ENCODE data around the gene GZMH. TPM values are rescaled to one million over a fixed set of nuclear protein-coding genes. Genes with fewer than 3 reads are reported as not detected.

Gene GZMH
- total and polyA plus RNA-seq, 7 donors: 1.7 to 2.5 TPM; not detected in 5

GRCh38 chr14:24576182-24576581 lies 33.3 kb downstream of the GZMH start, which contains the start of gene CTSG:
CTSG (minus strand) TSS chr14:24576250; CDS start chr14:24576223, 27 bp downstream.
- H3K9me3 ChIP-seq: no peaks in the 10 kb centered on the region
- WGBS, 2 donors: 46 to 81% methylated on average over 3 of the region's 3 CpGs
- TF ChIP-seq POLR2AphosphoS5 (IDR thresholded peaks at IDR 0.05) (no peak), EP300 (IDR thresholded peaks at IDR 0.05) (no peak), POLR2A (IDR thresholded peaks at IDR 0.05) (no peak), CTCF (IDR thresholded peaks at IDR 0.05) (no peak)
- H3K4me3 ChIP-seq: no peak within 1 kb of the TSS
- no peaks in the 10 kb centered on the region for H3K36me3 ChIP-seq
- H3K4me1 ChIP-seq: no peaks in the 10 kb centered on the region
- no peaks in the 10 kb centered on the region for H3K27me3 ChIP-seq
- intact Hi-C loops (cut with DNase I): no loop called here
- H3K27ac ChIP-seq: no peak within 1 kb of the TSS
- no peak for DNase-seq

GRCh38 chr14:24574206-24574774 lies 35.2 kb downstream of the GZMH start:
- WGBS, 2 donors: 84 to 86% methylated on average over 27 of the region's 27 CpGs
- no peak for DNase-seq
- H3K36me3 ChIP-seq: no peaks in the 10 kb centered on the region
- no peaks in the 10 kb centered on the region for H3K9me3 ChIP-seq
- no peak overlapping the region for H3K27ac ChIP-seq
- TF ChIP-seq EP300 (IDR thresholded peaks at IDR 0.05) (no peak), CTCF (IDR thresholded peaks at IDR 0.05) (no peak)
- no peaks in the 10 kb centered on the region for H3K4me1 ChIP-seq
- no peak overlapping the region for H3K4me3 ChIP-seq
- H3K27me3 ChIP-seq: no peaks in the 10 kb centered on the region
- intact Hi-C loops (cut with DNase I): no loop called here

- peaks cover 0 to 7% (median 3%) of the 10 kb centered on the region in 4 donors for H3K9me3 ChIP-seq
- no peak overlapping the region for H3K27ac ChIP-seq
- intact Hi-C loops (cut with DNase I): no loop called here
Measured at GRCh38 chr14:24566318-24566717, 43.2 kb downstream of the GZMH start.

GRCh38 chr14:24565766-24566165 lies 43.7 kb downstream of the GZMH start:
- WGBS, 2 donors: 62 to 76% methylated on average over 2 of the region's 2 CpGs
- DNase-seq: no peak
- Histone ChIP-seq H3K4me3 (no peak overlapping the region), H3K36me3 (no peaks in the 10 kb centered on the region), H3K27me3 (no peaks in the 10 kb centered on the region), H3K9me3 (peaks cover 0 to 7% (median 3%) of the 10 kb centered on the region in 4 donors), H3K27ac (no peak overlapping the region), H3K4me1 (no peaks in the 10 kb centered on the region)
- intact Hi-C loops (cut with DNase I): no loop called here
- TF ChIP-seq POLR2AphosphoS5 (IDR thresholded peaks at IDR 0.05) (no peak), POLR2A (IDR thresholded peaks at IDR 0.05) (no peak), CTCF (IDR thresholded peaks at IDR 0.05) (no peak), EP300 (IDR thresholded peaks at IDR 0.05) (no peak)

More at GRCh38 chr14:24566318-24566717, 43.2 kb downstream of the GZMH start:
- Histone ChIP-seq H3K36me3 (no peaks in the 10 kb centered on the region), H3K4me1 (no peaks in the 10 kb centered on the region), H3K27me3 (no peaks in the 10 kb centered on the region), H3K4me3 (no peak overlapping the region)
- TF ChIP-seq CTCF (IDR thresholded peaks at IDR 0.05): no peak
- no peak for TF ChIP-seq POLR2A (IDR thresholded peaks at IDR 0.05)
- TF ChIP-seq POLR2AphosphoS5 (IDR thresholded peaks at IDR 0.05): no peak
- TF ChIP-seq EP300 (IDR thresholded peaks at IDR 0.05): no peak
- no peak for DNase-seq
- WGBS, 2 donors: 59 to 66% methylated on average over 2 of the region's 2 CpGs

GRCh38 chr14:24563505-24563904 lies 46.0 kb downstream of the GZMH start:
- Histone ChIP-seq H3K27ac (no peak overlapping the region), H3K4me1 (no peaks in the 10 kb centered on the region), H3K9me3 (peaks cover 0 to 7% (median 3%) of the 10 kb centered on the region in 4 donors), H3K4me3 (no peak overlapping the region), H3K36me3 (no peaks in the 10 kb centered on the region), H3K27me3 (no peaks in the 10 kb centered on the region)
- intact Hi-C loops (cut with DNase I): no loop called here
- no peak for DNase-seq
- 76% methylated on average over 3 of the region's 3 CpGs for WGBS, 2 donors
- no peak for TF ChIP-seq POLR2AphosphoS5 (IDR thresholded peaks at IDR 0.05)

All from sigmoid colon (tissue), 7 donors.